ENCODE measurements around the gene GMDS.

- TF ChIP-seq CTCF (IDR thresholded peaks at IDR 0.05; ENCODE audit: low read length) (no peak), EZH2 (optimal IDR thresholded peaks at IDR 0.05; ENCODE audit: low read depth, low read length) (no peak), EZH2phosphoT487 (IDR thresholded peaks at IDR 0.05; ENCODE audit: low read length) (no peak)
These were observed 19.7 kb downstream of the GMDS start for GRCh38 chr6:2225422-2226392.
